AG10803 (cell line): ENCODE results near the gene TMEM132D.
"Not testable (repeated sequence)": the region's sequence is repeated elsewhere in the genome, so short reads cannot be mapped to it uniquely, and the experiment has no call there.

ENCODE experiments used
- DNase-seq: peaks from one replicate; pipeline ENCODE4 v3.0.0; 2010; ENCODE audit warnings: low read depth
- H3K4me3 ChIP-seq: 2 replicates; pipeline ENCODE4 v1.5.1; 2011; ENCODE audit warnings: mild to moderate bottlenecking, low read length, control low read depth
- CTCF ChIP-seq: conservative IDR thresholded peaks from 2 replicates; pipeline ENCODE4 v1.5.1; 2011; ENCODE audit warnings: mild to moderate bottlenecking, low read length, control low read depth, inconsistent platforms

TMEM132D gene

GRCh38 chr12:129196927-129197326 lies 706.9 kb downstream of the TMEM132D start:
- H3K4me3 ChIP-seq = no peak overlapping the region
- no peak for TF ChIP-seq CTCF
- no peak for DNase-seq

- H3K4me3 ChIP-seq = no peak overlapping the region
- TF ChIP-seq CTCF = no peak
- DNase-seq = no peak
Measured at GRCh38 chr12:129195081-129195480, 708.7 kb downstream of the TMEM132D start.

GRCh38 chr12:129193263-129193871 lies 710.5 kb downstream of the TMEM132D start:
- no peak for DNase-seq
- TF ChIP-seq CTCF = peak; percentile 45
- H3K4me3 ChIP-seq = no peak overlapping the region

GRCh38 chr12:129190827-129191226 lies 713.0 kb downstream of the TMEM132D start:
- no peak overlapping the region for H3K4me3 ChIP-seq
- TF ChIP-seq CTCF = no peak
- DNase-seq = no peak

GRCh38 chr12:129189879-129190278 lies 713.9 kb downstream of the TMEM132D start:
- not testable (repeated sequence) for DNase-seq, H3K4me3 ChIP-seq

- no peak overlapping the region for H3K4me3 ChIP-seq
- TF ChIP-seq CTCF = no peak
- DNase-seq = no peak
Measured at GRCh38 chr12:129186952-129187351, 716.9 kb downstream of the TMEM132D start.

GRCh38 chr12:129185855-129186254 lies 718.0 kb downstream of the TMEM132D start:
- TF ChIP-seq CTCF = no peak
- H3K4me3 ChIP-seq = no peak overlapping the region
- no peak for DNase-seq
